Right renal cortex interstitium (tissue), 3 donors: ENCODE measurements around the gene BBS9. TPM values are rescaled to one million over a fixed set of nuclear protein-coding genes. Genes with fewer than 3 reads are reported as not detected.

ENCODE experiments used
- DNase-seq, 3 donors: peaks; one replicate each; pipeline ENCODE4 v3.0.0-alpha.2; 2013; ENCODE audit warnings: low read depth in 3 of 3, low spot score in 2 of 3
- polyA plus RNA-seq, 3 donors: library from polyadenylated mRNA; unstranded; fragments of 120-200 nt; gene quantifications; one replicate each; pipeline ENCODE4 v1.2.1, GENCODE V29; 2013; ENCODE audit not compliant: insufficient read length in 3 of 3

BBS9 gene
- polyA plus RNA-seq, 3 donors = 15.6 to 19.3 (median 16.3) TPM

DNA sequence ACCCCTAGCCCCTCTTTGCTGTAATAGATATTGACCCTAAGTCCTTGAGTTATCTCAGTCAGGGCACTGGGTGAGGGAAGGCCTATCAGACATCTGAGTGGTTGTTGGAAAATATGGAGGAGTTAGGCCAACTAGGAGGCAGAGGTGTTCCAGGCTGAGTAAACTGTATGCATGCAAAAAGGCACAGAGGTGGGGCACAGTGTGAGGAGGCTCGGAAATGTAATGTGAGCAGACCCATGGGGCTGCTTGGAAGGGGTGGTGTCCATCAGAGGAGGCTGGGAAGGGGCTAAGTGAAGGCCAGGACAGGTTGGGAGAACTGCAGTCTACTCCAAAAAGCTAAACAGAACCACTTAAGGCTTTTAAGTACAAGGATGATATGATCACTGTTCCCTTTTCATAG is 452.7 kb downstream of the BBS9 start:
- no peak for DNase-seq

DNA sequence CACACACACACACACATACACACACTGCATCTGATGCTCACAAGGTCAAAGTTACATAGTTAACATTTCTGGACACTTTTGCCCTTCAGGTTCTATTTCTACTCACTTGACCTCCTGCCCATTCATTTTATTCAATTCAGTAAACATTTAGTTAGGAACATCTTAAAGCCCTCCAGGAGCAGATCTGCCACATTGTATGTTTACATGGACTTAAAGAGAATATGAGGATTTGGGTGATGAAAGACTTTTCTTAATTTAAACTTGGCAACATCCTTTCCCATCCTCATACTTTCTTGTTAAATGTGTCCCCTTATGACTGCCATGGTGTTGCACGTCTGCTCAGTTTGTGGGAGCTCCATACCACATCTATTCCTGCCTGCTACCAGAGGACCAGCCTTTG is 453.2 kb downstream of the BBS9 start:
- DNase-seq = no peak

DNA sequence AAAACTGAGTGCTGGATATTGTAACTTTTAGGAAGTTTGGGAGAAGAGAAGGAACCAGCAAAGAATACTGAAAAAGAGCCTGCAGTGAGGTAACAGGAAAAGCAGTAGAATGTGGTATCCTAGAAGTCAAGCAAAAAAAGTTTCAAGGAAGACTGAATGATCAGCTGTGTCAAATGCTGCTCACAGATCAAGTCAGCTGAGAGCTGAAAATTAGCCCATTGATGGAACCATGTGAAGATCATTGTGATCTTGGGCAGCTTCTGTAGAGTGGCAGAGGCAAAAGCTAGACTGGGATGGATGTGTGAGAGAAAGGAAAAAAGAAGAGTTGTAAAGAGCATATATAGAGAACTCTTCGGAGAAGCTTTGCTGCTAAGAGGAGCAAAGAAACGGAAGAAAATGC is 460.5 kb downstream of the BBS9 start:
- DNase-seq = no peak

DNA sequence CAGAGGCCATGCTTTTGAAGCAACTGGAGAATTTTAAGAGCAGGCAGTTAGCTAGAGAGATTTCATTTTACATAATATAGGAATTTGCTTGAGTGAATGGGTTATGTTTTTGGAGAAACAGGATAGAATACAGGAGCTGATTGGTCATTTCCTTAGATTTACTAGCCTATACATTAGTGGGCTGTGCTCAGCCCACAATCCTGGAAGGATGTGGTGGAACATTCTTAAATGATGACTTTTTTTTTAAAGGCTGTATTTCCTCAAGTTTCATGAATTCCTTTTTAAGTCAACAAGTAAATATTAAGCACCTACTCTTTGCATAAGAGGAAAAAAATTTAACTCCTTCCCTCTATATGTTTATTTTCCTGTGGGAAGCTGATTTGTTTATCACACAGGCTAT is 461.6 kb downstream of the BBS9 start:
- no peak for DNase-seq

DNA sequence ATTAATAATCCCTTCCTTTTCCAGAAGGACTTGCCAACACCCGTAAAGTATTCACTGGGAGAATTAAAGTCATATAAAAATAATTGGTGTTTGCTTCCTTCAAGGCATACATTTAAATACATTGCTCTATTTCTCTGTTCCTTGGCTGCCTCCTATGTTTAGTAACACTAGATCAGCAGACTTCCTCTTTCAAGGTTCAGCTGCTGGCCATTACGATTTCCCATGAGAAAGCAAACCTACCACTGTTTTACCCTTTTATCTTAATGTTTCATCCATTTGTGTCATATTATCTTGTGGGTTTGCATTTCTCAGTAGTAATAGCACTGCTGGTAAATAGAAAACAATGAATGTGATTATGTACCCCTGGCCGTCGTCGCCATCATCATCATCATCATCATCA is 462.1 kb downstream of the BBS9 start:
- DNase-seq = no peak

DNA sequence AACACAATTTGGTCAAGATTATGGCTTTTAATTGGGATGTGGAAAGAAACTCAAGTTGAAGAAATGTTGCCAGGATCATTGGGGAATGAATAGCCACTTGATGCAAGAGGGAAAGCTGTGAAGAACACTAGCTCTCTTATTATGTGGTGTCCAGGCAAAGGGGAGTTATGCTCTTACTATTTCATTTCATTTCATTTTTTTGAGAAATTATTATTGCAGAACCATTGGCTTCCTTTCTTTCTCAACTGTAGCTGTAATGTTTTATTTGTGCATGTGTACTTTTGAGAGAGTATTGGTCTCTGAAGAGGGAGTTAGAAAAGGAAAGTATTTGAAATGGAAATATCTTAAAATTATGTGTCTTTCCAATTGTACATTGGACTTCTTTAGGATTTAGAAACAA is 463.4 kb downstream of the BBS9 start:
- no peak for DNase-seq

DNA sequence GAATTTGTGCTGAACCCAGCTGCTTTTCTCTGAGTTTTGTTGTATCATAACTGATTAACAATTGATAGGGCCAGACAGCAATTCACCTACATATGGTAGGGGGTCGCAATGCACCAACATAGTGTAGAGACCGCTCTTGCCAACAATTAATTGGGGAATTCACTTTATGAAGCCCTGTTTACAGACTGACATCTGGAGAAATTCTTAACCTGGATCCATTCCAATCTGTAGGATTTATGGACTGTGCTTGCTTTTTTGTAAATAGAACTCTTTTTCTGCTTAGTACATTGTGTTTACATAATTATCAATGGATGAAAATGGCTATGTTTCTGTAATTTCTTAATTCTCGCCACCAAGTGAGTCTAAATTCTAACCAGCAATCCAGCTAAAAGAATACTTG is 464.2 kb downstream of the BBS9 start:
- DNase-seq = no peak

DNA sequence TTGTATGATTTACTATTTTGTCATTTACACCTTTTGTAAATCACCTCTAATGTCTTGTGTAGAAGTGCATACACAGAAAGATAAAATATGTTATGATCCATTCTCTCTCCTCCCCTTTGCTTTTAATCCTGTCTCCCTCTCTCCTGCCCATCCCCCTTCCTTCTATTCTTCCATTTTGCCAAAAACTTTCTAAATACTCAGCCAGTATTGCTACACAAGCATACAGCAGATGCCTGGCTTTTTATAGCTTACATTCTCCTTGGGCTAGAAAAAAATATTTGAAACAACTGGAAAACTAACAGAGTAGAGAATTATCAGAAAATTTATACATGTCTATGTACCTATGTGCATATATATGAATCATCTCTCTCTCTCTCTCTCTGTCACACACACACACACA is 467.3 kb downstream of the BBS9 start:
- no peak for DNase-seq

DNA sequence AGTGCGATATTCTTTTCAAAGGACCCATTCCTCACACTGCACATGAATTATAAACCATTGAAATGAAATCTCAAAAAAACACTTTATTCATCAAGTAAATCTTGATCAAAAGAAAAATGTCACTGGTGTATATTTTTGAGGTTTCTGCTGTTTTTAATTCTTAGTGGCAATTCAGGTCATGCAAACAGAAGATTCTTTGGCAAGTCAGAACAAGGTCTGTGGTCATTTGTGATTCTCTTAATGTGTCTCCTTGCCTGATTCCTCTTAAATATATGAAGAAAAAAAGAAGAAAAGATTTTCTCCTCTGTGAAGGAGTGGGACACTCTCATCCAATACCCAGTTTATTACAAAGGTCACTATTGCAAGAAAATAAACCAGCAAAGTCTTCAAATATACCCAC is 467.8 kb downstream of the BBS9 start:
- no peak for DNase-seq

DNA sequence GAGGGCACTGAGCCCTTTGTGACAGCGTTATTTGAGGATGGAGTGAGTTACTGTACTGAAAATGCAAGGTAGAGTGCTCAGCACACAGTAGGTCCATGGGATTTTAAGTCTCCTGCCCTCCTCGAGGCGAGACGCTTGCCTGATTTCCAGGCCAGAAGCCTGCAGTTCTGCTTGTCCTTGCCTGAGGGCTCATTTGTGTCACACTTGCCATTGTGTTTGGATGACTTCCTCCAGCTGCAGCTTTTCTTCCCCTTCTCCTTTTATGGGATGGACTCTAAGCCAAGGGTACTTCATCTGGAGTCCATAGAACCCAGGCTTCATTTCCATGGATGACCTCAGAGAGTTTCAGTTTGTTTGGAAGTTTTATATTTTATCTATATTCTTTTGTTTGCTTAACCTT is 471.7 kb downstream of the BBS9 start:
- DNase-seq = no peak

DNA sequence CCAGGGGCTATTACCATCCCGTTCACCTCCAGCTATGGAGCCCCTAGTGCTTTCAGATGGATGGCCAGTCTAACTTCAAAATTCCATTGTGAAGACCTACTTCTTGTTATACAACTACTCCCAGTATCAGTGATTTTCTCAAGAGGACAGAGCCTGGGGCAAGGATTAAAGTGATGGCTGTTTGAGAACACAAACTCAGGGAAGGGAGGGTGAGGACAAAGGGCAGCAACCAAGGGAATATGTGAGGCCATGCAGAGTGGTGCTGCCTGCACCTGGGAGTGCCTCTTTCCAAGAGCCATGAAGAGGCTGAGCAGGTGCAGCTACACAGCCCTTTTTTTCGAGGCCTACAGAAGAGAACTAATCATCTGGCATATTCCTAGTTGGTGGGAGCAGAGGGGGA is 472.5 kb downstream of the BBS9 start:
- DNase-seq = no peak

DNA sequence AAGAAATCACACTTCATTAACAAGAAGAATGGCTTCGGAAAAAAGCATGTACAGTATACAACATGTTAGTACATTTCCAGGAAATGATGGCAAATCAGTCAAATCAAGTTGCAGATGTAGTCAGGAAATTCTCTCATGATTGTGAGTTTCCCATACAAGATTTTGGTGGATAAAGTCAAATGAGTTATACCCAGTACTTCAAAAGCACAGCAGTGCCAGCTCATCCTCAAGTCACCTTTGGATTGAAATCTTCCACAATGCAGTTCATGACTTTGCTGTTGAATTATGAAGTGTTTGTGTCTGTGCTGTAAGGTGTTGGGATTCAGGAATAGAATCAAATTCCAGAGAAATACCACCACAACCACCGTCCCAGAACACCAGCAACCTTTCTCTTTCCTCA is 474.7 kb downstream of the BBS9 start:
- DNase-seq = no peak

DNA sequence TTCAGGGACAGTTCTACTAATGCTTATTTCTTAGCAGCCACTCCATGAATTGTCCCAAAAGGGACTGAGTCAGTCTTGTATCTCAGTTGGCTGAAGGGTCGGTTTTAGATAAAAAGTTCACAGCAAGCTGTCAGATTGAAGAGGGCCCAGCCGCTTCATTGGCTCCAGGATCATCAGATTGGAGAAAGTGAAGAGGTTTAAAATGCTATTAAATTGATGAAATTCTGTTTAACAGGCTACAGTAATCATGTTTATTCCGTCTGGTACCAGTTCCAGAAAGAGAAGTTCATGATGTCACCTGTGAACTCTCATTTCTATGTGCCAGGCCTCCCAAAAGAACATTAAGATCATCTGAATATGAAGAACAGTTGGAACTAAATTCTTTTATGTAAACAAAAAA is 481.6 kb downstream of the BBS9 start:
- DNase-seq = no peak

DNA sequence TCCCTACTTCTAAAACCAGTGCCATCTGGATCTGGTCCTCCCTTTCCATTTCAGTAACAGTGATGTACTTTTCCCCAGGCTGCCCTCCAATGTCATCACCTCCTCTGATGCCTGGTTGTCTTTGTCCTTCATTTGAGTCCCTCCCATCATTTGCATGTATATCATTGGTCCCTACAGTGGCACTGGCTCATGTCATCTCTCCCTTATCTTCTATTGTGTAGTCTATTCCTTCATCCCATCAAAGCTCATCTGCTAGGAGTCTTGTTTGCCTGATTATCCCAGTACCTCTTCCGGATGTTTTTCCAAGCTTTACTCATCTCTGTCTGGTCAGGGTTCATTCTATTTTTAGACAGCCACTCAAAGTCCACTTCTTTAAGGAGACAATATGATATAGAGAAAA is 483.1 kb downstream of the BBS9 start:
- no peak for DNase-seq

DNA sequence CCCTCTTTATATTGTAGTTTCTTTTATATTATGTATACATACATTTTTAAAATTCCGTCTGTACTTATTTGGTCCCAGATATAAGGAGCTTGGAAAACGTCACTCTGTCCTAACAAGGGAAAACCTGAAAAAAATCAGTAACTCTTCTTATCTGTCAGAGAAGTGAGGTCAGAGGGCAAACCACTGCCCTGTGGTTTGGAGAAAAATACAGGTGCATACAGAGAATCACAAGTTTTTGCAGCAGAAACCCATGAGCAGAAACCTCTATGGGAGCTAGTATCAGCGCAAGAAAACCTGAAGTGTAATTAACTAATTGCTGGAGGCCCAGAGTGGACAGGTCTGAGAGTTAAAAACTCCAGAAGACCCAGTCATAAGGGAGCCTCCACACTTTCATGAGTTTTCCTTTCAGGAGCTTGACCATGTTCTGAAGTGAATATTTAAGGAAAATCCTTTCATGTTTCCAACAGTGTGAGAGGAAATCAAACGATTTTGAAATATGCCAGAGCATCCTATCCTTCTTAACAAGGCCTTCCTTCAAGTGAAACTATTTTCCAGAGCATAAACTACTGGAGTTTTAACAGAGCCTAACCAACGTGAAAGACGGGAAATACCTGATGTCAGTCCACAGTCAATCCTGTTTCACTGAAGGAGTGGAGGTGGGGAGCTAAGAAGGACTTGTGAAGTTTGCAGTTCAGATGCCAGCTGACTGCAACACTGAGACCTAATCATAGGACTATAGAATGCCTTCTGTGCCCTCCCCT is 485.2 kb downstream of the BBS9 start:
- DNase-seq = no peak

DNA sequence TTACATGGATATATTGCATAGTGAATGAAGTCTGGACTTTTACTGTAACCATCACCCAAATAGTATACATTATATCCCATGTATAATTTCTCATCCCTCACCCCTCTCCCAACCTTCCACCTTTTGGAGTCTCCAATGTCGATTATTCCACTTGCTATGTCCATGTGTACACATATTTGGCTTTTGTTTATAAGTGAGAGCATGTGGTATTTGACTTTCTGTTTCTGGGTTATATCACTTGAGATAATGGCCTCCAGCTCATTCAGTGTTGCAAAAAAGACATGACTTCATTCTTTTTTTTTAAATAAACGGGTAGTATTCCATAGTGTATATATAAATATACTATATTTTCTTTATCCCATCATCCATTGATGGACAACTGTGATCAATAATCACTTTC is 487.4 kb downstream of the BBS9 start:
- DNase-seq = no peak

DNA sequence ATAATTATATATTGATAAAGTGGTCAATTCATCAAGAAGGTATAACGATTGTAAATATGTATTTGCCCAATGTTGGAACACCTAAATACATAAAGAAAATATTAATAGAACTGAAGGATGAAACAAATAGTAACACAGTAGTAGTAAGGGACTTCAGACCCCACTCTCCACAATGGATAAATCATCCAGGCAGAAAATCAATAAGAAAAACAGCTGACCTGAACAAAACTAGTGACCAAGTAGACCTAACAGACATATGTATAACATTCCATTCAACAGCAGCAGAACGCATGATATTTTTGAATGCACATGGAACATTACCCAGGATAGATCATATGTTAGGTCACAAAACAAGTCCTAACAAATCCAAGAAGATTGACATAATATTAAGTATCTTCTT is 489.9 kb downstream of the BBS9 start:
- no peak for DNase-seq

DNA sequence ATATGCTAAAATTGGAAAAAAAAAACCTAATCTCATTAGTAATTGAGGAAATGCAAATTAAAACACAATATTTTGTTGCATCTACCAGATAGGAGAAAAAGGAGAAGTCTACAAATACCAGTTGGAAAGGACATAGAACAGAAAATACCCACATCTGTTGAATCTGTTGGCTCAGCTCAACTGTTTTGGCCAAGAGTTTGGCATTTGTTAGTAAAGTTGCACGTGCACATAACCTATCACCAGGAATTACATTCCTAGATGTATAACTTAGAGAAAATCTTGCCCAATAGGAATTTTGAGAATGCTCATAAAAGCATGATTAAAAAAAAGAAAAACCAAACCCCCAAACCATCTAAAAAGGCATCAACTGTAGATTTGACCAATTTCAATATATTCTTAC is 493.9 kb downstream of the BBS9 start:
- DNase-seq = no peak

DNA sequence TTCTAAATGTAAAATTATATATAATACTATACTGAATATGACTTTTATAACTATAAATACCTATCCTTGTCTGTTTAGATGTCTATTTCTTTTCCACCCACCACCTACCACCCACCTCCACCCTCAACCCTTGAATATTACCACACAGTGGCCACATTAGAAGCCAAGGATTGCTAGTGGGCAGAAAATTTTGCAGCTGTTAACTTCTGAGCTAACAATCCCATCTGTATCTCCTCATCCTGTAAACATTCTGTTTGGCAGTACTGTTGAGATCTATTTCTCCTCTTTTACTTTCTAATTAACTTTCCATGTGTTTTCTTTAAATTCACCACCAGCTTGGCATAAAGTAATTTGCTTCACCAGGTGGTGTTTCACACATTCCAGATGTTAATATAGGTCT is 494.9 kb downstream of the BBS9 start:
- DNase-seq = no peak

DNA sequence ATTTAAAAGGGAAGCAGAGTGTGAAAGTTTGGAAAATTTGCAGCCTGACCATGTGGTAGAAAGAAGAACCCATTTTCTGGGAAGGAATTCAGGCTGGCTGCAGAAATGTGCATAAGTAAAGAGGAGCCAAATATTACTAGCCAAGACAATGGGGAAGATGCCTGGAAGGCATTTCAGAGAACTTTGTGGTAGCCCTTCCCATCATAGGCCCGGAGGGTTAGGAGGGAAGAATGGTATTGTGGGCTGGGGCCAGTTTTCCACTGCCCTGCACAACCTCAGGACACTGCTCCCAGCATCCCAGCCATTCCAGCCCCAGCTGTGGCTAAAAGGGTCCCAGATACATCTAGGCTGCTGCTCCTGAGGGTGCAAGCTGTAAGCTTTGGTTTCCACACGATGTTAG is 497.5 kb downstream of the BBS9 start:
- no peak for DNase-seq

DNA sequence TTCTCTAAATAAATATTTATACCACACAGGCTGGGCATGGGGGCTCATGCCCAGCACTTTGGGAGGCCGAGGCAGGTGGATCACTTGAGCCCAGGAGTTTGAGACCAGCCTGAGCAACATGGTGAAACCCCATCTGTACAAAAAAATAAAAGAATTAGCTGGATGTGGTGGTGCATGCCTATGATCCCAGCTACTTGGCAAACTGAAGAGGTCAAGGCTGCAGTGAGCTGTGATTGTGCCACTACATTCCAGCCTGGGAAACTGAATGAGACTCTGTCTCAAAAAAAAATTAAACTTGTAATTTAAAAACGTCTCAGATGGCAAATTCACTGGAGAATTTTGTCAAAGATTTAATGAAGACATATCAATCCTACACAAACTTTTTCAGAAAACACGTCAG is 498.4 kb downstream of the BBS9 start:
- DNase-seq = no peak

DNA sequence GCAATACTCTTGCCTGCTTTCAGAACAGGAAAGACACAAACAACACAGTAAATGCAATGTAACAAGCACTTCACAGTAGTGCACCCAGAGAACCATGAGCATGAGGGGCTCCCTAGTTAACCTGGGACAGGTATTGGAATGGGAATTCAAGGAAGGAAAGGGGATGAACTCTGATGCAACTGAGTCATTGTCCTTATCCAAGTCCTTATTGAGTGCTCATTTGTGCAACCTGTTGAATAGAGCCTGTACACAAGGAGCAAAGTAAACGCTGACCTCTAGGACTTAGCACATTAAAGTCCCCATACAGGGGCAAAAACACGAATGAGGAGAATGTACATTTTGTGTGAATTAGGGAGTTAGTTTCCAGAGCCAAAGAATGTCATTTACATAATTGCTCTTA is 499.5 kb downstream of the BBS9 start:
- no peak for DNase-seq

DNA sequence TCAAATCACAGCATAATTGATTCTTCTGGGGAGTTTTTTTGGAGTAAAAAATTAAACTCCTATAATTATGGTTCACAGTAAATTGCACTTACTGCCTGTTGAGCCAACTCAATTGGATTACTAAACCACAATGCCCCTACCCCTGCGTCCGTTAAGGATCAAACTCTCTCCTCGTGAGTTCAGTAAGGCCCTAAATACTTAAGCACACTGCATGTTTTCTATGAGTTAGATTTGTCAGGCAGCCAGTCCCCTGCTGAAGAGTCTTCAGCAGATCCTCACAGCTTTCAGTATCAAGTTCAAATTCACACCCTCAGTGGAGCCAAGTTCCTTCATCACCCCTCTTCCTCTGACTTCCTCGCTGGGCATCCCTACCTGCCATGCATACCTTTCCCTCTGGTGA is 501.0 kb downstream of the BBS9 start:
- DNase-seq = no peak
